Dedifferentiated amniotic fluid mesenchymal stem cell (primary cell): ENCODE results near the gene TMEM163.
"Not testable (repeated sequence)": the region's sequence is repeated elsewhere in the genome, so short reads cannot be mapped to it uniquely, and the experiment has no call there.

Source experiments
- DNase-seq: peaks from one replicate; pipeline ENCODE4 v3.0.0-alpha.2; 2016; ENCODE audit errors: extremely low spot score

Gene TMEM163

GRCh38 chr2:134621939-134622705 is 96.7 kb downstream of the TMEM163 start:
- no peak for DNase-seq

- DNase-seq: no peak
Measured at GRCh38 chr2:134619250-134619649, 99.5 kb downstream of the TMEM163 start.

DNA sequence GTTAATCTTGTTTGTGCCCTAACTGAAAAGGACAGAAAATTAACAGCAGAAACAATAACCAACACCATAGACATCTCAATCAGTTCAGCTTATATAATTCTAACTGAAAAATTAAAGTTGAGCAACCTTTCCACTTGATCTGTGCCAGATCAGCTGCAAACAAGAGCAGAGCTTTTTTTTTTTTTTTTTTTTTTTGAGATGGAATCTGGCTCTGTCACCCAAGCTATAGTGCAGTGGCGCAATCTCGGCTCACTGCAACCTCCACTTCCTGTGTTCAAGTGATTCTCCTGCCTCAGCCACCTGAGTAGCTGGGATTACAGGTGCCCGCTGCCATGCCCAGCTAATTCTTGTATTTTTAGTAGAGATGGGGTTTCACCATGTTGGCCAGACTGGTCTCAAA is 103.3 kb downstream of the TMEM163 start:
- DNase-seq: not testable (repeated sequence)

DNA sequence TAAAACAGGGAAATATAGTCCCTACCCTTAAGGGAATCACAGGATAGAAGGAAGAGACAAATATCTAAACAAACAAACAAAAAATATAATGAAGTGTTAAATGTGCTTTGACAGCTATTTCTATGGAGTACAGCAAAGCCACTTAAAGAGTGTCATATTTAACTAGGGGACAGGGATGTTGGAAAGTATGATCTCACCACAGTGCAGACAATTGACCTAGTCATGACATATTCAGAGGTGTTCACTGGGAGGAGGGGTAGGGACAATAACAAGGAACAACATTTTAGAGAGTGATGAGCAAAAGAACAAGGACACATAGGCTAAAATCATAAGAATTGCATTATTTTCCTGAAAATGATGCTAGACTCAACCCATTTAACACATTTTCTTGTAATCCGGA is 107.5 kb downstream of the TMEM163 start:
- DNase-seq: no peak

- no peak for DNase-seq
Measured at GRCh38 chr2:134610871-134611270, 107.9 kb downstream of the TMEM163 start.

DNA sequence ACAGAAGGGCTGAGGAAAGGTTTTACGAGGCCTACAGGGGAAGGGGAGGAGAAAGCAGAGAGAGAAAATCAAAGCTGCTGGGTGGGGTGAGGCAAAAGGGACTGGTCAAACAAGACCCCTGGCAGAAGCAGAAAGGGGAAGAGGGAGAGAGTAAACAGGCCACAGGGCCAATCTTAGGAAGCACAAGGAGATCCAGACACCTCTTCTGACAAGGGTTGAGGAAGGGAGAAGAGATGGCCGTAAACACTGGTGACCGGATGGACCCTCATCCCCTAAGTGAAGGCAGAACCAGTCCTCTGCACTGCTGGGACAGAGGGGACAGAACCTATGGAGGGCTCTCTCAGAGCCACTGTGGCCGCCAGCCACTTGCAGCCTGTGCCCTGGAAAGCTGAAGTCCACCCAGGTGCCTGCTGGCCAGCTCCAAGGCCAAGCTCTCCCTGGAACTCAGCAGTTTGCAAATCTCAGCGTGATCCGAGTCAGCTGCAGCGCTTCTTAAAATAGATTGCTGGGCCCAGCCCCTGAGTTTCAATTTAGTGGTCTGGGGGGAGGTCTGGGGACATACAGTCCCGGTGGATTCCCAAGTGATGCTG is 108.8 kb downstream of the TMEM163 start:
- DNase-seq: no peak

GRCh38 chr2:134603966-134604365 is 114.8 kb downstream of the TMEM163 start:
- no peak for DNase-seq

DNA sequence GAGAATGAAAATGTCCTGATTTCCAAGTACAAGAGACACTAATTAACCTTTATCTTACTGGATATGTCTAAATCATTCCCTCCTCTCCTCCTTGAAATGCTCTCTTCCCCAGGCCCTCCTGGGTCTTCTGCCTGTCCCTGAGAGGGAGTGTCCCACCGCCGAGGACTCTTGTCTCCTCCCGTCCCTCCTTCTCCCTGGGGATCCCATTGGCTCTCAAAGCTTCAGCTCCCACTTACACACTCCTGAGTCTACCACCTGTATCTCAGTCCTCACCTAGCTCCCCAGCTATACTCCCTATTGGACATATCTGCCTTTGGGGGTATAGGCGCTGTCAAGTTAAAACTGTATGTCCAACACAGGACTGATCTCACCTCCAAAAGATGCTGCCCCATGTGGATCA is 116.1 kb downstream of the TMEM163 start:
- DNase-seq: no peak

DNA sequence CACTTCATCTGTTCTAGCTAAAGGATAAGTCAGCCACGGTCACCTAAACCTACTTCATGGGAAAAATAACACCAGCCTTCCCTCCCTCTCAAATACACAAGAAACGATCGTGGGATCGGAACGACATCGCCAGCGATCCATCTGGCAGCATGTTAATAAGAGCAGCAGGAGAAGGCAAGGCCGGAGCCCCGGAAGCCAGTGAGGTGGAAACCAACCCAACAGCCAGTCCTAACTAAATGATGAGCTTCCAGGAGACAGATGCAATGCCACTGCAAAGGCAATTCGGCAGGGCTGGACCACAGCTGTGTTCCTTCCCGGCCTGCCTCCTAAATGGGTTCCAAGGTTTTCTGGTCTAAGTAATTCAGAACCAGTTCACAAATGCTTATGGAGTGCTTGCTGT is 117.5 kb downstream of the TMEM163 start:
- DNase-seq: no peak

DNA sequence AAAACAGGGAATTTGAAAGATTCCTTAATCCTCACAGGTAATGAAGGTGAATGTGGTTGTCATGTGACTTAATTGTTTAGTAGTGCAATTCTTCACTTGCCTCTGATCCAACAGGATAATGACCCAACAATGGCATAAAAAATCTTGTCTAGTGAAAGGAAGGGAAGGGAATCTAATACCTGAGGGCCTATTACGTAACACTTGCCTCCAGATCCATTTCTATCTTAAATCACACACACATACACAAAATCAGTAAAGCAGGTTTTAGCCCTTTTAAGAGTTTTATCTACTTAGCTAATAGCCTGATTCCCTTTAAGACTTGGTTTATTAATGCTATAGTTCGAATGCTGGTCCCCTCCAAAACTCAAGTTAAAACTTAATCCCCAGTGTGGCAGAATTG is 118.6 kb downstream of the TMEM163 start:
- no peak for DNase-seq

DNA sequence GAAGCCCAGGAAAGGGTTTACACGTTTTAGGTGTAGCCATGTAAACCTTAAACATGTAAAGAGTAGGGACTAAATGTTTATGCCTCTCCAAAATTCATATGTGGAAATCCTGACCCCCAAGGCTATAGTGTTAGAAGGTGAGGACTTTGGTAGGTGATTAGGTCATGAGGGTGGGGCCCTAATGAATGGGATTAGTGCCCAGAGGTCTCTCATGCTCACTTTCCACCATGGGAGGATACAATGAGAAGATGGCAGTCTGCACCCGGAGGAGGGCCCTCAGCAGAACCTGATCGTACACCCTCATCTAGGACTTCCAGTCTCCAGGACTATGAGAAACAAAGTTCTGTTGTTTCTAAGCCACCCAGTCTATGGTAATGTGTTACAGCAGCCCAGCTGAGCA is 119.6 kb downstream of the TMEM163 start:
- no peak for DNase-seq

GRCh38 chr2:134594399-134594798 is 124.4 kb downstream of the TMEM163 start:
- no peak for DNase-seq

GRCh38 chr2:134593519-134593918 is 125.3 kb downstream of the TMEM163 start:
- DNase-seq: no peak

- no peak for DNase-seq
Measured at GRCh38 chr2:134592377-134592776, 126.4 kb downstream of the TMEM163 start.

DNA sequence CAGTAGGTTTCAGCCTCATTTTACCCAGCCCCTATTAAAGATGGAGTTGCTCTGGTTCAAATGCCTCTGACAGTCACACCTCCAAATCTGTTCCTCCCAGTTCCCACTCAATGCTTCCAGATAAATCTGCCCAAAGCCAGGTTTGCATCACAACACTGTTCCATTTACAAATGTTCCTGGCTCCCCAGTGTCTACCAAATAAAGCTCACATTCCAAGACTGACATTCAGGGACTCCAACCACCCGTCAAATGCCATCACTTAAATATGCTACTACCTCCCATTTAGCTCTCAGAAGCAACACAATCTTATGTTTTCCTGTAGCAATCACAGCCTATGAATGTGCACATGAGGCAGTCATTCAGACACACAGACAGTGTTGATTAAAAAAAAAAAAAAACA is 127.3 kb downstream of the TMEM163 start:
- no peak for DNase-seq

- no peak for DNase-seq
Measured at GRCh38 chr2:134590679-134591078, 128.1 kb downstream of the TMEM163 start.

GRCh38 chr2:134589171-134590083 is 129.4 kb downstream of the TMEM163 start:
- DNase-seq: not testable (repeated sequence)

- no peak for DNase-seq
Measured at GRCh38 chr2:134588556-134588955, 130.2 kb downstream of the TMEM163 start.

GRCh38 chr2:134586326-134586965 is 132.4 kb downstream of the TMEM163 start:
- DNase-seq: no peak

DNA sequence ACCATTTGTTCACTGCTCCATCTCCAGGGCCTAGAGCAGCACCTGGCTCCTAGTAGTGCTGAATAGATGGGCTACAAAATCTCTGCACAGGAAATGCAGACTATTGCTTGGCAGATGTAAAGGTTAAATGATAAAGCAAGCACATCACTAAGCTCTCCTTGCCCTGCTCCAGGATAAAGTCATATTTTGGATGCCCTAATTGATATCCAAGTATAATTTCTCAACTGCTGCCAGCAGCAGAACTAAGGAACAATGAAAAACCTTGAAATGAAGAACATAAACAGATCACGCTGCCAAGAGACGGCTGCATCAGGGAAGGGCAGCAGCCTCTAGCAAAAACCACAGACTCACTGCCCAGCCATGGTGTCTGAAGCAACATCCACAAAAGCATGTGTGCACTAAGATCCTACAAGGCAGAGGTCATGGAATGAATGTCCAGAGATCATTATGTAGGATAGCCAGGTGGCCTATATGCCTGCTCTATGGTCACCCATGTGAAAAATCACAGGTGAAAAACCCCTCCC is 134.7 kb downstream of the TMEM163 start:
- no peak for DNase-seq

DNA sequence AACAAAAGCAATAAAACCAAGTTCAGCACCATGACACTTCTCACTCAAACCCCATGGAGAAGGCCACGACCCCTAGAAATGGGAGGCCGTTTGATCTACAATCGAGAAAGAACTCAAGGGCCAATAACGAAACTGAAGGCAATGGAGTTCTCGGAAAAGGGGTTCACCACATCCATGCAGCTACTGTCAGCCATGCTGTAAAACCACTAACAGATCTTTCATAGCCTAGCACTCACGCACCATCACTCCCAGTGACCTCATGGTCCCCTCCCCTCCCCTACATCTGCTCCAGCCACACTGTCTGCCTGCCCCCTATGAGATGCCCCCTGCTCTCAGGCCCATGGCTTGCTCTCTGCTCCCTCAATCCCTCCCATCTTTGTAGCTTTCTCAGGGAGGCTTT is 135.3 kb downstream of the TMEM163 start:
- DNase-seq: no peak

DNA sequence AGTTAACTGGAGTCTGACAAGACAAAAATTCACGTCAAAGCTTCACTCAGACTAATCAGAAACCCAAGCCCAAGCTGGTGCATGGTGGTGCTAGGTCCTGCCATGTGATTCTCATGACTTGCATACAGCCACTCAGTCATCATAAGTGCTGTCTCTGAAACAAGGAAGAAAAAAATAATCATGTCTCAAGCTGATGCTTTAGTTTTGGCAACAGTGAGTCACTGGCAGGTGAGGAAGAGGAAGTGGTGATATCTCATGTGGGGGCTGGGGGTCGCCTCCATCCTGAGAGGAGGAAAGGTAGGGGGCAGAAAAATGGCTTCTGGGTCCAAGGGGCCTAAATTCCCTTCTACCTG is 136.3 kb downstream of the TMEM163 start:
- DNase-seq: no peak
